GM12878 (cell line): ENCODE measurements around the gene CHD5. TPM values are rescaled to one million over a fixed set of nuclear protein-coding genes. Genes with fewer than 3 reads are reported as not detected.

ENCODE experiments used
- ATAC-seq: fragments of 200-7000 bp; cut with Tn5 transposase; 3 replicates; pipeline ENCODE4 v1.9.1; 2020; ENCODE audit warnings: mild to moderate bottlenecking, moderate library complexity
- BruUV-seq: library from RNA; stranded (reverse); fragments of 400-500 nt; replicated peaks from 2 replicates; lab custom pipeline; 2021; lab: Mats Ljungman, UMichigan
- CTCF ChIA-PET: fragments of 300-600 bp; sonication (Branson Sonifier 250); formaldehyde crosslinking; extraction: SDS; loops from one replicate; lab custom pipeline; 2021; ENCODE audit warnings: inconsistent platforms; lab: Yijun Ruan, JAX
- POLR2A ChIA-PET: fragments of 350-600 bp; formaldehyde crosslinking; extraction: SDS; loops from one replicate; lab custom pipeline; 2021; ENCODE audit warnings: inconsistent platforms; lab: Charles Lee
- RAD21 ChIA-PET: fragments of 300-600 bp; sonication (Branson Sonifier 250); formaldehyde crosslinking; loops from one replicate; lab custom pipeline; 2023; ENCODE audit warnings: antibody characterized with exemption; ENCODE audit not compliant: unreplicated experiment; lab: Charles Lee
- SMC1A ChIA-PET: fragments of 300-600 bp; sonication (Branson Sonifier 250); formaldehyde crosslinking; loops from one replicate; lab custom pipeline; 2023; ENCODE audit not compliant: unreplicated experiment, uncharacterized antibody; lab: Charles Lee
- DNase-seq: peaks from one replicate; pipeline ENCODE4 v3.0.0-alpha.2; 2011; ENCODE audit warnings: low read depth, low spot score
- FAIRE-seq: peaks from 3 replicates; lab custom pipeline; 2011; peaks lifted over from hg19 to GRCh38; lab: Jason Lieb, UNC
- H2AFZ ChIP-seq: 2 replicates; pipeline ENCODE4 v1.6.0; 2011; ENCODE audit warnings: low read depth, low read length, control low read depth; ENCODE audit not compliant: control insufficient read depth
- H3K27ac ChIP-seq: 2 replicates; pipeline ENCODE4 v1.5.1; 2011; ENCODE audit warnings: control low read depth; ENCODE audit not compliant: control insufficient read depth, insufficient read depth
- H3K27me3 ChIP-seq, 2 experiments: replicated peaks in 1 of 2; 2 replicates each; pipeline versions ENCODE4 v1.6.0 to v1.6.1; 2011; ENCODE audit warnings: low read length in 1 of 2; ENCODE audit not compliant: control insufficient read depth in 2 of 2, insufficient read depth in 2 of 2
- H3K36me3 ChIP-seq, 2 experiments: 2 replicates each; pipeline ENCODE4 v1.5.1; 2011; ENCODE audit warnings: low read length in 1 of 2; ENCODE audit not compliant: control insufficient read depth in 2 of 2, insufficient read depth in 2 of 2
- H3K4me1 ChIP-seq: 2 replicates; pipeline ENCODE4 v1.6.1; 2011; ENCODE audit warnings: mild to moderate bottlenecking, low read length, moderate library complexity, mixed read lengths; ENCODE audit not compliant: control insufficient read depth, insufficient read depth
- H3K4me2 ChIP-seq: 2 replicates; pipeline ENCODE4 v1.6.0; 2011; ENCODE audit warnings: control low read depth; ENCODE audit not compliant: control insufficient read depth, insufficient read depth
- H3K4me3 ChIP-seq: fragments of 200-600 bp; sonication (generic); 2 replicates; pipeline ENCODE4 v1.5.1; 2016
- H3K79me2 ChIP-seq: 2 replicates; pipeline ENCODE4 v1.6.0; 2011; ENCODE audit warnings: low read length; ENCODE audit not compliant: control insufficient read depth, insufficient read depth
- H3K9ac ChIP-seq: 2 replicates; pipeline ENCODE4 v1.8.0; 2011; ENCODE audit warnings: low read length, control low read depth, mixed read lengths; ENCODE audit not compliant: control insufficient read depth, insufficient read depth
- H3K9me3 ChIP-seq: replicated peaks from 3 replicates; pipeline ENCODE4 v1.5.1; 2011; ENCODE audit warnings: mild to moderate bottlenecking, low read length; ENCODE audit not compliant: control insufficient read depth, insufficient read depth
- H4K20me1 ChIP-seq: 2 replicates; pipeline ENCODE4 v1.6.0; 2011; ENCODE audit not compliant: control insufficient read depth, insufficient read depth
- CHD1 ChIP-seq: IDR thresholded peaks from 2 replicates; pipeline ENCODE4 v1.6.1; 2012; ENCODE audit warnings: low read depth, low read length, improper control_type of control experiment
- GABPA ChIP-seq: IDR thresholded peaks from 2 replicates; pipeline ENCODE4 v1.6.1; 2014; ENCODE audit warnings: antibody characterized with exemption, low read depth, mild to moderate bottlenecking, inconsistent platforms
- JUNB ChIP-seq: IDR thresholded peaks from 2 replicates; pipeline ENCODE4 v1.6.1; 2016; ENCODE audit warnings: antibody characterized with exemption, mild to moderate bottlenecking
- MEF2B ChIP-seq: fragments of 450-650 bp; IDR thresholded peaks from 2 replicates; pipeline ENCODE4 v1.6.1; 2018; ENCODE audit warnings: mild to moderate bottlenecking, moderate library complexity; ENCODE audit not compliant: partially characterized antibody, poor library complexity, severe bottlenecking
- MTA3 ChIP-seq: IDR thresholded peaks from 2 replicates; pipeline ENCODE4 v1.6.1; 2012; ENCODE audit warnings: low read length, inconsistent platforms, borderline replicate concordance
- NRF1 ChIP-seq: conservative IDR thresholded peaks from 2 replicates; pipeline ENCODE4 v1.6.1; 2011; ENCODE audit warnings: mild to moderate bottlenecking, low read depth, low read length, improper control_type of control experiment
- RELA ChIP-seq: fragments of 450-650 bp; IDR thresholded peaks from 2 replicates; pipeline ENCODE4 v1.8.0; 2014; ENCODE audit warnings: borderline replicate concordance; ENCODE audit not compliant: partially characterized antibody
- SIX5 ChIP-seq: IDR thresholded peaks from 2 replicates; pipeline ENCODE4 v1.6.1; 2011; ENCODE audit warnings: mild to moderate bottlenecking, low read depth, low read length, moderate library complexity; ENCODE audit not compliant: severe bottlenecking
- SMARCA5 ChIP-seq: fragments of 450-650 bp; IDR thresholded peaks from 2 replicates; pipeline ENCODE4 v1.6.1; 2017; ENCODE audit warnings: mild to moderate bottlenecking
- SP1 ChIP-seq: IDR thresholded peaks from one replicate; pipeline ENCODE4 v1.6.1; 2011; ENCODE audit warnings: low read depth, low read length
- WGBS: methylation state at CpG from one replicate; pipeline ENCODE4 v1.1.6; 2016; ENCODE audit warnings: low lambda C conversion rate; ENCODE audit not compliant: insufficient replicate concordance, insufficient coverage; ENCODE audit errors: missing lambda C conversion rate; 5-methylcytosine and 5-hydroxymethylcytosine counted together
- in situ Hi-C: fragments of 300-500 bp; cut with MboI; formaldehyde crosslinking; loops from 9 replicates; pipeline ENCODE4 v1.14.3; 2018; ENCODE audit warnings: mixed read lengths
- intact Hi-C: fragments of 100-400 bp; cut with micrococcal nuclease; formaldehyde crosslinking; loops from one replicate; pipeline ENCODE4 v1.14.2; 2022; ENCODE audit not compliant: unreplicated experiment
- polyA plus RNA-seq, 11 experiments: library from polyadenylated mRNA; depleted of rRNA in 4 of 11; unstranded in 6 of 11; stranded (reverse) in 5 of 11; fragments of >200 nt; fragmentation: Nextera tagmentation in 4 of 11; fragmentation: Illumina TruSeq in 1 of 11; extraction: Ambion mirVana in 4 of 11; extraction: Trizol in 1 of 11; gene quantifications; 1 replicate in 1 of 11; 2 replicates in 10 of 11; pipeline versions ENCODE4 v1.2.1 to v1.2.3, GENCODE V29; 2011 to 2016; ENCODE audit warnings: inconsistent platforms in 2 of 11, missing spikeins in 2 of 11, low read depth in 1 of 11
- total RNA-seq, 4 experiments: library from RNA; depleted of rRNA in 3 of 4; stranded (reverse); fragments of >200 nt in 3 of 4; fragmentation: Illumina TruSeq in 1 of 4; extraction: Trizol in 1 of 4; gene quantifications; 2 replicates each; pipeline versions ENCODE4 v1.2.1 to v1.2.3, GENCODE V29; 2013 to 2021

Gene CHD5
- total and polyA plus RNA-seq, 10 of the 15 experiments (the other 5 are each of a cell fraction or from before 2014, with no cell fraction given), result 0.03 to 0.49 (median 0.13) TPM; not detected in 3

- in situ Hi-C loops (no loop called here), intact Hi-C loops (no loop called here)
- no peaks in the 10 kb centered on the region for H3K9me3 ChIP-seq
- ChIA-PET SMC1A (no interaction called here), RAD21 (no interaction called here), CTCF (no interaction called here), POLR2A (no interaction called here)
- TF ChIP-seq CHD1, result no peak
- TF ChIP-seq RELA, result no peak
- TF ChIP-seq MEF2B, result no peak
- no peak for TF ChIP-seq MTA3
- no peak for TF ChIP-seq SIX5
- TF ChIP-seq JUNB, result no peak
- no peak for TF ChIP-seq NRF1
- no peak for TF ChIP-seq GABPA
- TF ChIP-seq SMARCA5, result no peak
- TF ChIP-seq SP1, result no peak
- FAIRE-seq (no peak), ATAC-seq (no peak), DNase-seq (no peak)
- H2AFZ ChIP-seq, result no peak overlapping the region
- H3K9ac ChIP-seq, result no peak overlapping the region
- no peak overlapping the region for H3K4me3 ChIP-seq
- H3K79me2 ChIP-seq, result no peaks in the 10 kb centered on the region
- BruUV-seq, result no TSS peak
- H3K27ac ChIP-seq, result no peak overlapping the region
- H3K27me3 ChIP-seq, result no peaks in the 10 kb centered on the region
- H4K20me1 ChIP-seq, result no peaks in the 10 kb centered on the region
- no peaks in the 10 kb centered on the region for H3K4me1 ChIP-seq
- 94% methylated on average over 13 of the region's 13 CpGs for WGBS
- H3K4me2 ChIP-seq, result no peak overlapping the region
- peaks cover 6 to 10% of the 10 kb centered on the region in 2 experiments; a peak in 3 of 4 replicates for H3K36me3 ChIP-seq
Observed at GRCh38 chr1:6085666-6086065, 94.5 kb downstream of the CHD5 start.
